ENCODE results near the gene CYCS. TPM values are rescaled to one million over a fixed set of nuclear protein-coding genes. Genes with fewer than 3 reads are reported as not detected.

CYCS gene
- total and polyA plus RNA-seq, 10 of the 15 experiments (the other 5 are each of a cell fraction or from before 2014, with no cell fraction given), result 113 to 952 (median 356) TPM

GRCh38 chr7:25117226-25118047, 7.6 kb downstream of the CYCS start (continued):
- TF ChIP-seq ZBTB11 (CRISPR knock-in tag; IDR thresholded peaks at IDR 0.05), result no peak
- no peak for TF ChIP-seq ESRRA (IDR thresholded peaks at IDR 0.05; ENCODE audit: low read length)
- peak; percentile 88 for TF ChIP-seq MTA2 (IDR thresholded peaks at IDR 0.05; ENCODE audit: low read depth)
- TF ChIP-seq RUNX3 (IDR thresholded peaks at IDR 0.05; ENCODE audit: low read length), result peak; percentile 40; the same call in 1 of the 2 replicates

GRCh38 chr7:25116621-25117020, 8.4 kb downstream of the CYCS start:
- SMC1A ChIA-PET (ENCODE audit: uncharacterized antibody, unreplicated experiment), result interaction anchor here (1.0 to 4.5 kb wide), 9 partner anchors 9 to 309 kb away, joined by 3 to 31 read pairs (median 4); partner anchors contain the start of gene CYCS
- H3K9ac ChIP-seq (ENCODE audit: control insufficient read depth, insufficient read depth, low read length), result no peak overlapping the region
- WGBS (ENCODE audit: insufficient coverage, insufficient replicate concordance, low lambda C conversion rate, missing lambda C conversion rate), result 98% methylated on average over 5 of the region's 5 CpGs
- H3K27ac ChIP-seq (ENCODE audit: control insufficient read depth, insufficient read depth), result peak overlapping the region; percentile 90
- intact Hi-C loops (cut with micrococcal nuclease; ENCODE audit: unreplicated experiment) (no loop called here), in situ Hi-C loops (cut with MboI) (no loop called here)
- peaks cover 14% of the 10 kb centered on the region for H3K79me2 ChIP-seq (ENCODE audit: control insufficient read depth, insufficient read depth, low read length)
- CTCF ChIA-PET, result interaction anchor here (0.9 to 6.8 kb wide), 7 partner anchors 9 to 398 kb away, joined by 3 to 46 read pairs (median 5); no protein-coding TSS in a partner anchor
- H3K9me3 ChIP-seq (replicated peaks; ENCODE audit: control insufficient read depth, insufficient read depth, low read length), result no peaks in the 10 kb centered on the region; the same call in 1 of the 3 replicates
- H3K27me3 ChIP-seq (replicated peaks in 1 of 2; ENCODE audit: control insufficient read depth in 2 of 2, insufficient read depth in 2 of 2, low read length in 1 of 2), result no peaks in the 10 kb centered on the region
- FAIRE-seq (no peak), ATAC-seq (no peak), DNase-seq (ENCODE audit: low read depth, low spot score) (no peak)
- peak; percentile 65; the same call in 1 of the 2 replicates for TF ChIP-seq REST (IDR thresholded peaks at IDR 0.05; ENCODE audit: low read depth, low read length)
- 0 out of 2 replicates have a peak, but pooled peaks have one; percentile 4 for TF ChIP-seq CHD2 (IDR thresholded peaks at IDR 0.05; ENCODE audit: borderline replicate concordance, low read depth, low read length)
- TF ChIP-seq YBX1 (IDR thresholded peaks at IDR 0.05), result no peak
- POLR2A ChIA-PET, result interaction anchor here (0.6 to 2.9 kb wide), 6 partner anchors 9 to 458 kb away, joined by 3 to 12 read pairs (median 4); partner anchors contain the start of gene CYCS
- no peaks in the 10 kb centered on the region for H4K20me1 ChIP-seq (ENCODE audit: control insufficient read depth, insufficient read depth)
- H3K4me1 ChIP-seq (ENCODE audit: control insufficient read depth, insufficient read depth, low read length), result peaks cover 43% of the 10 kb centered on the region
- RAD21 ChIA-PET (ENCODE audit: unreplicated experiment), result interaction anchor here (1.0 to 2.3 kb wide), 7 partner anchors 9 to 295 kb away, joined by 3 to 9 read pairs (median 4); partner anchors contain the start of gene CYCS
- no peak overlapping the region for H3K4me3 ChIP-seq
- no peak overlapping the region for H2AFZ ChIP-seq (ENCODE audit: control insufficient read depth, low read depth, low read length)
- H3K36me3 ChIP-seq (ENCODE audit: control insufficient read depth in 2 of 2, insufficient read depth in 2 of 2, low read length in 1 of 2), result peaks cover 4 to 16% of the 10 kb centered on the region in 2 experiments
- no peak overlapping the region for H3K4me2 ChIP-seq (ENCODE audit: control insufficient read depth, insufficient read depth)
- BruUV-seq (replicated peaks), result no TSS peak
